OCI-LY1 (cell line): ENCODE measurements around the gene ARMH3.

Source experiments
- CTCF ChIP-seq: fragments of 200-600 bp; sonication (generic), shearing (Covaris generic); IDR thresholded peaks from 2 replicates; pipeline ENCODE4 v1.5.1; 2017; ENCODE audit warnings: mild to moderate bottlenecking, antibody characterized with exemption, low read length, moderate library complexity, mixed read lengths
- EZH2 ChIP-seq: fragments of 200-600 bp; sonication (generic), shearing (Covaris generic); IDR thresholded peaks from 2 replicates; pipeline ENCODE4 v1.8.0; 2017; ENCODE audit warnings: borderline replicate concordance, mixed run types, mild to moderate bottlenecking, antibody characterized with exemption, low read length, moderate library complexity, mixed read lengths

GRCh38 chr10:101879456-101880231, 176.3 kb downstream of the ARMH3 start:
- TF ChIP-seq CTCF (no peak), EZH2 (no peak)
